ENCODE results near the gene ASPG. TPM values are rescaled to one million over a fixed set of nuclear protein-coding genes. Genes with fewer than 3 reads are reported as not detected.
A peak's percentile ranks its signal among the peaks of the same experiment; 100 is the strongest.

Gene ASPG
- total RNA-seq, result not detected
- total RNA-seq (2013), result not detected

- no peaks in the 10 kb centered on the region for H3K36me3 ChIP-seq (ENCODE audit: control insufficient read depth, insufficient read depth, low read length)
- TF ChIP-seq, protein P1, sequence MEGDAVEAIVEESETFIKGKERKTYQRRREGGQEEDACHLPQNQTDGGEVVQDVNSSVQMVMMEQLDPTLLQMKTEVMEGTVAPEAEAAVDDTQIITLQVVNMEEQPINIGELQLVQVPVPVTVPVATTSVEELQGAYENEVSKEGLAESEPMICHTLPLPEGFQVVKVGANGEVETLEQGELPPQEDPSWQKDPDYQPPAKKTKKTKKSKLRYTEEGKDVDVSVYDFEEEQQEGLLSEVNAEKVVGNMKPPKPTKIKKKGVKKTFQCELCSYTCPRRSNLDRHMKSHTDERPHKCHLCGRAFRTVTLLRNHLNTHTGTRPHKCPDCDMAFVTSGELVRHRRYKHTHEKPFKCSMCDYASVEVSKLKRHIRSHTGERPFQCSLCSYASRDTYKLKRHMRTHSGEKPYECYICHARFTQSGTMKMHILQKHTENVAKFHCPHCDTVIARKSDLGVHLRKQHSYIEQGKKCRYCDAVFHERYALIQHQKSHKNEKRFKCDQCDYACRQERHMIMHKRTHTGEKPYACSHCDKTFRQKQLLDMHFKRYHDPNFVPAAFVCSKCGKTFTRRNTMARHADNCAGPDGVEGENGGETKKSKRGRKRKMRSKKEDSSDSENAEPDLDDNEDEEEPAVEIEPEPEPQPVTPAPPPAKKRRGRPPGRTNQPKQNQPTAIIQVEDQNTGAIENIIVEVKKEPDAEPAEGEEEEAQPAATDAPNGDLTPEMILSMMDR (IDR thresholded peaks at IDR 0.05), result no peak
- Mint-ChIP-seq H3K36me3 (no peaks in the 10 kb centered on the region), H3K4me1 (no peaks in the 10 kb centered on the region), H3K27ac (no peak within 1 kb of the TSS), H3K27me3 (ENCODE audit: low read depth in 2 of 2) (peaks cover 0 to 7% of the 10 kb centered on the region in 2 donors), H3K9me3 (no peaks in the 10 kb centered on the region), H3K4me3 (peak within 1 kb of the TSS; percentile 57)
- intact Hi-C loops (cut with micrococcal nuclease), result no loop called here
- H3K4me3 ChIP-seq (ENCODE audit: low read length), result no peak within 1 kb of the TSS
- H3K4me1 ChIP-seq (ENCODE audit: control insufficient read depth, insufficient read depth, low read length), result peaks cover 5% of the 10 kb centered on the region
- H3K9me3 ChIP-seq (ENCODE audit: control insufficient read depth, insufficient read depth, low read length), result no peaks in the 10 kb centered on the region
- peak in 2 of 3 donors; percentile 60 to 80 for ATAC-seq
- DNase-seq, result peak; percentile 15 to 45
- no peak within 1 kb of the TSS for H3K27ac ChIP-seq (ENCODE audit: low read length)
- WGBS (ENCODE audit: insufficient coverage), result 22% methylated on average over 59 of the region's 70 CpGs
- no peaks in the 10 kb centered on the region for H3K27me3 ChIP-seq (ENCODE audit: control insufficient read depth, insufficient read depth, low read length)
These were observed at the start of gene ASPG for GRCh38 chr14:104085032-104085888. ASPG (plus strand) TSS chr14:104085700; CDS start chr14:104085771, 71 bp downstream.

DNA sequence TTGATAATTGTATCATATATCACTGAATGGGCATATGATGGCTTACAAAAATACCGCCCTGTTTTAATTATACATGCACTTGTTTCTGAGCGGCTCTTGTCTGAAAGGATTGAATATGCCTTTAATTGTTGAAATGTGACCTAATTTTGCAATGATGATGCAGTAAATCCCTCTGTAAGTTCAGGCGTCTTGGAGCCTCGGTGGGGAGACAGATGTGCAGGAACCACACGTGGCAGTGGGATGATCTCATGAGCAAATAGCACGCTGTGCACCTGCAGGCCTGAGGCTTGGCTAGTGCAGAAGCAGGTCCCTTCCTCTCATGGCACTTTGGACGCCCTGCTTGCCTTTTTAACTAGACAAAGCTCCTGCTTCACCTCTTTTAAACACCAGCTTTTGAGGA lies 49.3 kb upstream of the ASPG start:
- Mint-ChIP-seq H3K4me3 (no peak overlapping the region), H3K27ac (no peak overlapping the region), H3K36me3 (no peaks in the 10 kb centered on the region), H3K4me1 (peaks cover 8 to 11% of the 10 kb centered on the region in 2 donors), H3K27me3 (ENCODE audit: low read depth in 2 of 2) (peaks cover 31 to 54% of the 10 kb centered on the region in 2 donors), H3K9me3 (no peaks in the 10 kb centered on the region)
- DNase-seq, result no peak
- TF ChIP-seq, protein P1 (IDR thresholded peaks at IDR 0.05), result no peak
- Histone ChIP-seq H3K36me3 (ENCODE audit: control insufficient read depth, insufficient read depth, low read length) (no peaks in the 10 kb centered on the region), H3K4me3 (ENCODE audit: low read length) (no peak overlapping the region), H3K4me1 (ENCODE audit: control insufficient read depth, insufficient read depth, low read length) (no peaks in the 10 kb centered on the region), H3K9me3 (ENCODE audit: control insufficient read depth, insufficient read depth, low read length) (no peaks in the 10 kb centered on the region), H3K27ac (ENCODE audit: low read length) (no peak overlapping the region), H3K27me3 (ENCODE audit: control insufficient read depth, insufficient read depth, low read length) (no peaks in the 10 kb centered on the region)
- intact Hi-C loops (cut with micrococcal nuclease), result no loop called here
- WGBS (ENCODE audit: insufficient coverage), result 88% methylated on average over 6 of the region's 7 CpGs
- no peak for ATAC-seq

GRCh38 chr14:104037074-104037473 lies 48.4 kb upstream of the ASPG start:
- no peaks in the 10 kb centered on the region for H3K9me3 ChIP-seq (ENCODE audit: control insufficient read depth, insufficient read depth, low read length)
- TF ChIP-seq, protein P1 (IDR thresholded peaks at IDR 0.05), result no peak
- H3K4me1 Mint-ChIP-seq, result peaks cover 11 to 19% of the 10 kb centered on the region in 2 donors
- no peaks in the 10 kb centered on the region for H3K9me3 Mint-ChIP-seq
- H3K36me3 ChIP-seq (ENCODE audit: control insufficient read depth, insufficient read depth, low read length), result no peaks in the 10 kb centered on the region
- H3K36me3 Mint-ChIP-seq, result no peaks in the 10 kb centered on the region
- H3K27me3 ChIP-seq (ENCODE audit: control insufficient read depth, insufficient read depth, low read length), result no peaks in the 10 kb centered on the region
- H3K27me3 Mint-ChIP-seq (ENCODE audit: low read depth in 2 of 2), result peaks cover 31 to 62% of the 10 kb centered on the region in 2 donors
- H3K27ac ChIP-seq (ENCODE audit: low read length), result no peak overlapping the region
- H3K27ac Mint-ChIP-seq, result no peak overlapping the region
- DNase-seq, result no peak
- intact Hi-C loops (cut with micrococcal nuclease), result no loop called here
- ATAC-seq, result no peak
- no peaks in the 10 kb centered on the region for H3K4me1 ChIP-seq (ENCODE audit: control insufficient read depth, insufficient read depth, low read length)
- H3K4me3 Mint-ChIP-seq, result no peak overlapping the region
- WGBS (ENCODE audit: insufficient coverage), result 93% methylated on average over 14 of the region's 14 CpGs
- no peak overlapping the region for H3K4me3 ChIP-seq (ENCODE audit: low read length)
